ENCODE data around the gene DYNLL2.
A peak's percentile ranks its signal among the peaks of the same experiment; 100 is the strongest.
"Not testable (repeated sequence)": the region's sequence is repeated elsewhere in the genome, so short reads cannot be mapped to it uniquely, and the experiment has no call there.

DYNLL2 gene

DNA sequence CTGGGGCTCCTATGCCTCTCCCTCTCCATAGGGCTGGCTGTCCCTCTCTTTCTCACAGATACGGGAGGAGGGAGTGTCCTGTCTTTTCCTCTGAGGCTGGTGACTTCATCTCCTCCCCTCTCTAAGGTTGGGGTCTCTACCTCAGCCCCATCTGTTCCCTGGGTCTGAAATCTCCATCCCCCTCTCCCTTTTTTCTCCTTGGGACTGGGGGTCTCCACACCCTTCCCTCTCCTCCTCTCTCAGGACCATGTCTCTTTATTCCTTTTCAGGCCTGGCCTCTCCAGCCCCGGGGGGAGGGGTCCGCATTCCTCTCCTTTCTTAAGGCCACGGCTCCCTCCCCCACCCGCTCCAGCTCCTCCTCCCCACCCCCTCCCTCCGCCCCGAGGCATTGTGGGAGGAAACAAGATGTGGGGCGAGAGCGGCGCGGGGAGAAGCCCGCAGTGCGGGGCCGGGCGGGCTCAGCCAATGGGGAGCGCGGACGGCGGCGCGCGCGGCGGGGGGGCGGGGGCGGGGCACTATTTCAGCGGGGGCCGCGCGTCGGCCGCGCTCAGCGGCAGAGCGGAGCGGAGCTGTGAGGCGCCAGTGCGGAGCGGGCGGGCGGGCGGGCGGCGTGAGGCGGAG, at the start of gene DYNLL2:
DYNLL2 (plus strand) TSS at position 550 of the 621 bp plus-strand sequence. CDS start 3,672 bp downstream, outside the sequence.
- TF ChIP-seq, protein P1, sequence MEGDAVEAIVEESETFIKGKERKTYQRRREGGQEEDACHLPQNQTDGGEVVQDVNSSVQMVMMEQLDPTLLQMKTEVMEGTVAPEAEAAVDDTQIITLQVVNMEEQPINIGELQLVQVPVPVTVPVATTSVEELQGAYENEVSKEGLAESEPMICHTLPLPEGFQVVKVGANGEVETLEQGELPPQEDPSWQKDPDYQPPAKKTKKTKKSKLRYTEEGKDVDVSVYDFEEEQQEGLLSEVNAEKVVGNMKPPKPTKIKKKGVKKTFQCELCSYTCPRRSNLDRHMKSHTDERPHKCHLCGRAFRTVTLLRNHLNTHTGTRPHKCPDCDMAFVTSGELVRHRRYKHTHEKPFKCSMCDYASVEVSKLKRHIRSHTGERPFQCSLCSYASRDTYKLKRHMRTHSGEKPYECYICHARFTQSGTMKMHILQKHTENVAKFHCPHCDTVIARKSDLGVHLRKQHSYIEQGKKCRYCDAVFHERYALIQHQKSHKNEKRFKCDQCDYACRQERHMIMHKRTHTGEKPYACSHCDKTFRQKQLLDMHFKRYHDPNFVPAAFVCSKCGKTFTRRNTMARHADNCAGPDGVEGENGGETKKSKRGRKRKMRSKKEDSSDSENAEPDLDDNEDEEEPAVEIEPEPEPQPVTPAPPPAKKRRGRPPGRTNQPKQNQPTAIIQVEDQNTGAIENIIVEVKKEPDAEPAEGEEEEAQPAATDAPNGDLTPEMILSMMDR (IDR thresholded peaks at IDR 0.05; ENCODE audit: borderline replicate concordance, insufficient read depth, low read depth, low read length): no peak
- peak within 1 kb of the TSS; percentile 80 for H3K4me3 ChIP-seq (ENCODE audit: low read depth, low read length)

DNA sequence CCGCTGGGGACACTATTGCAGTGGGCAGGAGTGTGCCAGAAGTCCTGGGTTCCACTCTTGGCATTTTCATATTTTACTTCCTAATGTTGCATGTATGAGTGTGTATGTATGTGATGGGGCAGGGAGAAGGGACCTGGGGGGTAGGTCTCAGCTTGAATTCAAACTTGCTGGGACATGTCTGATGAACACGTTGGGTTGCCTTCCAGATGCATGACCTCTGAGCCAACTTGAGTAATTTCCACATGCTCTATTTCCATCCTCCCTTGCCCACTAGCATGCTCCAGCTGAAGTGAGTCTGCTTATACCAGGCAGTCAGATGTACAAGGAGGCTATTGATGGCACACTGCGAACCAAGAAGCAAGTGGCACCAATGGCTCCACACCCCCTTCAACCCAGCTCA, 43.2 kb upstream of the DYNLL2 start:
- no peak overlapping the region for H3K4me3 ChIP-seq (ENCODE audit: low read depth, low read length)
- TF ChIP-seq, protein P1 (IDR thresholded peaks at IDR 0.05; ENCODE audit: borderline replicate concordance, insufficient read depth, low read depth, low read length): no peak

DNA sequence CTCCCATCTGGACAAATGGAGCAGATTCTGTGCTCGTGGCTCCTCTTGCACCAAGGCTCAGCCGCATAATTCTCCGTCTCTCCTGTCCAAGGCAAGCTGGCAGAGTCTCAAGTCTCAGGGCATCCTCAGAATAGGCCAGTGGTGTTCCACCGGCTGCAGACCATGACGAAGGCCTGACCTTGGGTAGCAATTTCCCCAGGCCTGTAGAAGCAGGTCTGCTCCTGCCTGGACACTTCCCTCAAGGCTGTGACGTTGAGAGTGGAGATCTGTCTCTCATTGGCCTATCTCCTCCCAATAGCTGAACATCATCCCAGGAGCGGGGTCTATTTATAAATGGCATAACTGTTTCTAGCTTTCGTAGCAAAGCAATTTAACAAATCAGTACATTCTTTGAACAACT, 42.8 kb upstream of the DYNLL2 start:
- H3K4me3 ChIP-seq (ENCODE audit: low read depth, low read length): no peak overlapping the region
- TF ChIP-seq, protein P1 (IDR thresholded peaks at IDR 0.05; ENCODE audit: borderline replicate concordance, insufficient read depth, low read depth, low read length): no peak

DNA sequence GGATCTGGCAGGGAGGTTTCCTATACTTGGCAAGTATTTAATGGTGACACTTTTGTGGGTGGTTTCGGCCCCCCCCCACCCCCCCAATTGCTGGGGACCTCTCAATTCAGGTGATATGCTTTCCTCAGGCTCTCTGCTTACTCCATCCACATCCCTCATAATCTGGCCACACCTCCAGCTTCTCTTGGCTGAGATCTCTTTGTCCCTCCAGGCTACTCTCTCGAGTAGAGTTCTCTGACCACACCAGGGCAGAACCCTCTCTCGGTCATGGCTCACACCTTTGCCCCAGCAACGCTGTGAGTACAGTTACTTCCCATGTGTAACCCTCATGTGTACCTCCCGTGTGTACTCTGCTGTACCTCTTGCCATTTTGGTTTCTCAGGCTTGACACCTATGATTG, 42.1 kb upstream of the DYNLL2 start:
- TF ChIP-seq, protein P1 (IDR thresholded peaks at IDR 0.05; ENCODE audit: borderline replicate concordance, insufficient read depth, low read depth, low read length): no peak
- H3K4me3 ChIP-seq (ENCODE audit: low read depth, low read length): no peak overlapping the region

DNA sequence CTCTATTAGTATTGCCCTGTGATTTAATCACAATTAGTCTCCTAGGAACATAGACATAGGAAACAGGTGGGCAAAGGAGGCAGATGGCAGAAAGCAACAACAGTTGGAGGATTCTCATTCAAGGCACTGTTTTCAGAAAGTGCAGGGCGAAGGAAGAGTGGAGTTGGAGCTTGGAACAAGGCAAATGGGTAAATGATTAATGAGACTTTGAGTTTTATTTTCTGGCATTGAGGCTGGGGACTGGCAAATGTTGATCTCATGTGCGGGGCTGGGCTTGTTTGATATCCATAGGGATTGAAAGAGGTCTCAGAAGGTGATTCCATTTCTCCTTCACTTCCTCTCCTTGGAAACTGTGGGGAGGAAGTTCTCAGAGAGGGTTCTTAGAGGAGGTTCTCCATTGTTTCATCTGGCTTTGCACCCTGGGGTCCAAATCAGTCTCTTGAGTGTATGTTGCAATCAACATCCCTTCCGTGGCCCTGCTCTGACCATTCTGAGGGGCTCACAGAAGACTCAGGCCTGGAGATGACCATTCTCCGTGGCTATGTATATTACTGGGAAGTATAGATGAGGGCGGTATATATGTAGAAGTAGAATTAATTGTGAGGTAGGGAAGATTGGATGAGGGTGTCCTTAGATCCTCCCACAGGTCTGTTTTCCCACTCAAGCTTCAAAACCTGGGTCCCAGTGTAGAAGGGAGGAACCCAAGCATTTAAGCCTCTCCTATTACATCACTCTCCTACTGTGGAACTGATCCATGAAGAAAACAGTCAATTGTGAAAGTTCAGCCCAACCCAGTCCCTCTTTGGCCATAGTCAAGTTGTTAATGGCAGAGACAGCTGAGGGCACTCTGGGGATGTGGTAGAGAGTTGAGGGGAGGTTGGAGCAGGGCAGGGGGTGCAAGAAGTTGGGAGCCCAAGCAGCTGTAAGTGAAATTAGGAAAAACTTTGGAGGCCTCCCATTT, 39.7 kb upstream of the DYNLL2 start:
- no peak overlapping the region for H3K4me3 ChIP-seq (ENCODE audit: low read depth, low read length)
- TF ChIP-seq, protein P1 (IDR thresholded peaks at IDR 0.05; ENCODE audit: borderline replicate concordance, insufficient read depth, low read depth, low read length): no peak

DNA sequence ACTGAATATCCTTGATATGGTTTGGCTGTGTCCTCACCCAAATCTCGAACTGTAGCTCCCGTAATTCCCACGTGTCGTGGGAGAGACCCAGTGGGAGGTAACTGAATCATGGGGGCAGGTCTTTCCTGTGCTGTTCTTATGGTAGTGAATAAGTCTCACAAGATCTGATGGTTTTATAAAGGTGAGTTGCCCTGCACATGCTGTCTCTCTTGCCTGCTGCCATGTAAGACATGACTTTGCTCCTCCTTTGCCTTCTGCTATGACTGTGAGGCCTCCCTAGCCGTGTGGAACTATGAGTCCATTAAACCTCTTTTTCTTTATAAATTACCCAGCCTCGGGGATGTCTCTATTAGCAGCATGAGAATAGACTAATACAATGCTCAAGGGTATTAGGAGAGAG, 39.0 kb upstream of the DYNLL2 start:
- not testable (repeated sequence) for H3K4me3 ChIP-seq (ENCODE audit: low read depth, low read length)

DNA sequence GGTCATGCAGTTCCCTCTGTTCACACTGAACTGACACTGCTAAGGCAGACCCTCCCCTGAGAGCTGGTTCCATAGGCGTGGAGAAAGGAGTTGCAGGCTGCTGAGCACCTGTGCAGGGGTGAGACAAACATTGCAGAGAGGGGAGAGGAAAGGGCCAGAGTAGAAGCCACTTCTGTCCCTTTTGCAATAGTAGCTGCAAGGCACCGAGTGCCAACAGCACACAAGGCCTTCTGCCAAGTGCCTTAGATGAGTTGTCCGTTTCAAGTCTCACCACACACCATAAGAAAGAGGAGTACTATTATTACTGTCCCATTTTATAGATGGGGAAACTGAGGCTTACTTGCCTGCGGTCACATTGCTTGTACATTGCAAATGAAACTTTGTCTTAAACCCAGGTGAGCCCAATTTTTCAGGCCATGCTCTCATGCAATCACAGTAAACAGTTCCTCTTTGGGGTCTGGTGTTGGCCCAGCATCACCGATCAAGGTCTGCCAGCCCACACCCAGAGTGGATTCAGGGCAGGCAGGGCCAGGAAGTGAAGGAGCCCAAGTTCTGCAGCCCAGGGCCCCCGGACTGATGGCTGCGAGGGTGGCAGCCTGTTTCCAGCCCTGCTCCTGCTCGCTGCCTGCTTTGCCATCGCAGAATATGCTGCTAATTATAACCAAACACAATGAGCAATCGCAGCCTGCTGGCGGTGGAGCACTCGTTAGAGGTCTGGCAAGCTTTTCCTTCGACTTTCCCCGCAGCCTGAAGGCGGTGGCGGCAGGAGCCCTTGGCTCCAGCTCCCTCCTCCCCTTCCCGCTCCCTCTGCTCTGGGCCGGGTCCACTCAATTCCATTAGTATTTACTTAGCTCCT, 36.8 kb upstream of the DYNLL2 start:
- H3K4me3 ChIP-seq (ENCODE audit: low read depth, low read length): no peak overlapping the region
- TF ChIP-seq, protein P1 (IDR thresholded peaks at IDR 0.05; ENCODE audit: borderline replicate concordance, insufficient read depth, low read depth, low read length): no peak
